Activated CD4-positive, alpha-beta T cell treated with anti-CD3 and anti-CD28 coated beads, Interleukin-2, amount 10 ng/mL, durations not matched to agents 24 days and 14 days (primary cell): ENCODE data around the gene DNAH5. TPM values are rescaled to one million over a fixed set of nuclear protein-coding genes. Genes with fewer than 3 reads are reported as not detected.
"Not testable (repeated sequence)": the region's sequence is repeated elsewhere in the genome, so short reads cannot be mapped to it uniquely, and the experiment has no call there.

Source experiments
- DNase-seq: peaks from one replicate; pipeline ENCODE4 v3.0.0; 2022
- H3K27ac Mint-ChIP-seq: one replicate; pipeline ENCODE4 v1.8.0; 2022; ENCODE audit warnings: mild to moderate bottlenecking, mixed read lengths
- H3K27me3 Mint-ChIP-seq: one replicate; pipeline ENCODE4 v1.8.0; 2022; ENCODE audit warnings: mixed read lengths
- H3K36me3 Mint-ChIP-seq: one replicate; pipeline ENCODE4 v1.8.0; 2022; ENCODE audit warnings: low read depth, mild to moderate bottlenecking, mixed read lengths
- H3K4me1 Mint-ChIP-seq: one replicate; pipeline ENCODE4 v1.8.0; 2021; ENCODE audit warnings: mixed read lengths
- H3K4me3 Mint-ChIP-seq: one replicate; pipeline ENCODE4 v1.8.0; 2022; ENCODE audit warnings: mild to moderate bottlenecking, moderate library complexity, mixed read lengths
- H3K9me3 Mint-ChIP-seq: one replicate; pipeline ENCODE4 v1.8.0; 2021; ENCODE audit warnings: mixed read lengths
- intact Hi-C: fragments of 100-400 bp; cut with micrococcal nuclease; formaldehyde crosslinking; loops from one replicate; pipeline ENCODE4 v1.15.1; 2023
- total RNA-seq: library from RNA; stranded (reverse); gene quantifications from 2 replicates; pipeline ENCODE4 v1.2.3, GENCODE V29; 2022

DNAH5 gene
- total RNA-seq, 1 donor from 2014 or later, result not detected

GRCh38 chr5:13859270-13860065 lies 85.0 kb downstream of the DNAH5 start:
- no peak overlapping the region for H3K27ac Mint-ChIP-seq
- no peaks in the 10 kb centered on the region for H3K27me3 Mint-ChIP-seq
- H3K4me3 Mint-ChIP-seq, result no peak overlapping the region
- intact Hi-C loops, result no loop called here
- DNase-seq, result no peak
- H3K36me3 Mint-ChIP-seq, result no peaks in the 10 kb centered on the region
- peaks cover 15% of the 10 kb centered on the region for H3K9me3 Mint-ChIP-seq
- H3K4me1 Mint-ChIP-seq, result no peaks in the 10 kb centered on the region

- Mint-ChIP-seq H3K27me3 (no peaks in the 10 kb centered on the region), H3K4me1 (no peaks in the 10 kb centered on the region), H3K36me3 (no peaks in the 10 kb centered on the region), H3K27ac (no peak overlapping the region), H3K4me3 (no peak overlapping the region), H3K9me3 (no peaks in the 10 kb centered on the region)
- intact Hi-C loops, result no loop called here
- no peak for DNase-seq
Observed at GRCh38 chr5:13843175-13843846, 101.2 kb downstream of the DNAH5 start.

- DNase-seq, result no peak
- H3K27me3 Mint-ChIP-seq, result no peaks in the 10 kb centered on the region
- peaks cover 4% of the 10 kb centered on the region for H3K9me3 Mint-ChIP-seq
- no peak overlapping the region for H3K27ac Mint-ChIP-seq
- H3K4me1 Mint-ChIP-seq, result no peaks in the 10 kb centered on the region
- intact Hi-C loops, result no loop called here
- H3K4me3 Mint-ChIP-seq, result no peak overlapping the region
- no peaks in the 10 kb centered on the region for H3K36me3 Mint-ChIP-seq
Observed at GRCh38 chr5:13833440-13833839, 111.0 kb downstream of the DNAH5 start.

- no peak for DNase-seq
- Mint-ChIP-seq H3K4me3 (no peak overlapping the region), H3K36me3 (no peaks in the 10 kb centered on the region), H3K27me3 (no peaks in the 10 kb centered on the region), H3K9me3 (peaks cover 4% of the 10 kb centered on the region), H3K4me1 (no peaks in the 10 kb centered on the region), H3K27ac (no peak overlapping the region)
- intact Hi-C loops, result no loop called here
Observed at GRCh38 chr5:13831351-13831750, 113.1 kb downstream of the DNAH5 start.

GRCh38 chr5:13830536-13830935 lies 114.0 kb downstream of the DNAH5 start:
- no peaks in the 10 kb centered on the region for H3K4me1 Mint-ChIP-seq
- H3K27me3 Mint-ChIP-seq, result no peaks in the 10 kb centered on the region
- no peak for DNase-seq
- no peak overlapping the region for H3K27ac Mint-ChIP-seq
- no peaks in the 10 kb centered on the region for H3K36me3 Mint-ChIP-seq
- peaks cover 7% of the 10 kb centered on the region for H3K9me3 Mint-ChIP-seq
- no peak overlapping the region for H3K4me3 Mint-ChIP-seq
- intact Hi-C loops, result no loop called here

GRCh38 chr5:13821366-13821765 lies 123.1 kb downstream of the DNAH5 start:
- Mint-ChIP-seq H3K9me3 (peaks cover 3% of the 10 kb centered on the region), H3K27me3 (no peaks in the 10 kb centered on the region), H3K4me1 (no peaks in the 10 kb centered on the region), H3K36me3 (no peaks in the 10 kb centered on the region), H3K4me3 (no peak overlapping the region), H3K27ac (no peak overlapping the region)
- intact Hi-C loops, result no loop called here
- DNase-seq, result no peak

GRCh38 chr5:13816126-13816525 lies 128.4 kb downstream of the DNAH5 start:
- intact Hi-C loops, result no loop called here
- no peak overlapping the region for H3K27ac Mint-ChIP-seq
- H3K9me3 Mint-ChIP-seq, result no peaks in the 10 kb centered on the region

GRCh38 chr5:13814301-13814700 lies 130.2 kb downstream of the DNAH5 start:
- Mint-ChIP-seq H3K27me3 (no peaks in the 10 kb centered on the region), H3K9me3 (no peaks in the 10 kb centered on the region), H3K36me3 (no peaks in the 10 kb centered on the region), H3K27ac (no peak overlapping the region), H3K4me3 (no peak overlapping the region), H3K4me1 (no peaks in the 10 kb centered on the region)
- no peak for DNase-seq
- intact Hi-C loops, result no loop called here

More at GRCh38 chr5:13816126-13816525, 128.4 kb downstream of the DNAH5 start:
- no peaks in the 10 kb centered on the region for H3K36me3 Mint-ChIP-seq
- no peak overlapping the region for H3K4me3 Mint-ChIP-seq
- no peak for DNase-seq
- no peaks in the 10 kb centered on the region for H3K27me3 Mint-ChIP-seq
- H3K4me1 Mint-ChIP-seq, result no peaks in the 10 kb centered on the region

GRCh38 chr5:13809921-13810320 lies 134.6 kb downstream of the DNAH5 start:
- Mint-ChIP-seq H3K9me3 (peaks cover 2% of the 10 kb centered on the region), H3K27me3 (no peaks in the 10 kb centered on the region), H3K36me3 (no peaks in the 10 kb centered on the region), H3K27ac (no peak overlapping the region), H3K4me1 (no peaks in the 10 kb centered on the region), H3K4me3 (no peak overlapping the region)
- no peak for DNase-seq
- intact Hi-C loops, result no loop called here

GRCh38 chr5:13804336-13804735 lies 140.2 kb downstream of the DNAH5 start:
- Mint-ChIP-seq H3K36me3 (no peaks in the 10 kb centered on the region), H3K27ac (no peak overlapping the region), H3K27me3 (no peaks in the 10 kb centered on the region), H3K9me3 (peaks cover 2% of the 10 kb centered on the region), H3K4me3 (no peak overlapping the region), H3K4me1 (no peaks in the 10 kb centered on the region)
- DNase-seq, result no peak
- intact Hi-C loops, result no loop called here

- H3K27me3 Mint-ChIP-seq, intact Hi-C loops, H3K27ac Mint-ChIP-seq, DNase-seq, H3K4me3 Mint-ChIP-seq, H3K4me1 Mint-ChIP-seq, H3K36me3 Mint-ChIP-seq: not testable (repeated sequence)
- peaks cover 13% of the 10 kb centered on the region for H3K9me3 Mint-ChIP-seq
Observed at GRCh38 chr5:13798569-13798968, 145.9 kb downstream of the DNAH5 start.

GRCh38 chr5:13785781-13786415 lies 158.6 kb downstream of the DNAH5 start:
- Mint-ChIP-seq H3K9me3 (peaks cover 13% of the 10 kb centered on the region), H3K27me3 (no peaks in the 10 kb centered on the region), H3K36me3 (no peaks in the 10 kb centered on the region), H3K27ac (no peak overlapping the region), H3K4me1 (no peaks in the 10 kb centered on the region), H3K4me3 (no peak overlapping the region)
- intact Hi-C loops, result no loop called here
- no peak for DNase-seq

GRCh38 chr5:13783726-13784125 lies 160.8 kb downstream of the DNAH5 start:
- Mint-ChIP-seq H3K9me3 (peaks cover 8% of the 10 kb centered on the region), H3K27ac (no peak overlapping the region), H3K4me1 (no peaks in the 10 kb centered on the region), H3K36me3 (no peaks in the 10 kb centered on the region), H3K4me3 (no peak overlapping the region), H3K27me3 (no peaks in the 10 kb centered on the region)
- intact Hi-C loops, result no loop called here
- DNase-seq, result no peak

- no peak overlapping the region for H3K4me3 Mint-ChIP-seq
- no peak overlapping the region for H3K27ac Mint-ChIP-seq
- no peaks in the 10 kb centered on the region for H3K27me3 Mint-ChIP-seq
- no peaks in the 10 kb centered on the region for H3K36me3 Mint-ChIP-seq
- DNase-seq, result no peak
- H3K4me1 Mint-ChIP-seq, result no peaks in the 10 kb centered on the region
- intact Hi-C loops, result no loop called here
- no peaks in the 10 kb centered on the region for H3K9me3 Mint-ChIP-seq
Observed at GRCh38 chr5:13780081-13780480, 164.4 kb downstream of the DNAH5 start.
